Loucy (cell line): ENCODE results near the gene MRPL52.

Source experiments
- EZH2phosphoT487 ChIP-seq: fragments of 200-600 bp; IDR thresholded peaks from 2 replicates; pipeline ENCODE4 v1.6.1; 2018; ENCODE audit warnings: antibody characterized with exemption, mild to moderate bottlenecking, moderate library complexity, borderline replicate concordance
- TF ChIP-seq, protein P1 (sequence below): fragments of 200-600 bp; sonication (generic); conservative IDR thresholded peaks from 2 replicates; pipeline ENCODE4 v1.5.1; 2014; ENCODE audit warnings: mild to moderate bottlenecking, antibody characterized with exemption, low read length

DNA sequence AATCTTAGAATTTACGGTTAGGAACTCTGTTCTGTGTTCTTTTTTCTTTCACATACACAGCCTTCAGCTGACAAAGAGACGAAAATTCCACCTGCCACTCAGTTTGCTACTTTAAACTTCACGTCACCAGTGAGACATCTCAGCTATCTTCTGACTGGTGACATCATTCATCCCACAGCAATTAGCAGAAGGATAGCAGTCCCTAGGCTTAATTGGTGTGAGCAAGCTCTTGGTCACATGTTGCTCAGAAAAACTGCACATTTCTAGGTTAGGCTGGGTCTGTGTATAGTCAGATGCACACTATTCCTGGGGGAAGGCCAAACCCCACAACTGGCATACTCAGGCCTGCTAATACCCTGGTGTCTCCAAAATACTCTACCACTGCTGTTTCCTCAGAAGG, 38.4 kb upstream of the MRPL52 start:
- TF ChIP-seq, protein P1, sequence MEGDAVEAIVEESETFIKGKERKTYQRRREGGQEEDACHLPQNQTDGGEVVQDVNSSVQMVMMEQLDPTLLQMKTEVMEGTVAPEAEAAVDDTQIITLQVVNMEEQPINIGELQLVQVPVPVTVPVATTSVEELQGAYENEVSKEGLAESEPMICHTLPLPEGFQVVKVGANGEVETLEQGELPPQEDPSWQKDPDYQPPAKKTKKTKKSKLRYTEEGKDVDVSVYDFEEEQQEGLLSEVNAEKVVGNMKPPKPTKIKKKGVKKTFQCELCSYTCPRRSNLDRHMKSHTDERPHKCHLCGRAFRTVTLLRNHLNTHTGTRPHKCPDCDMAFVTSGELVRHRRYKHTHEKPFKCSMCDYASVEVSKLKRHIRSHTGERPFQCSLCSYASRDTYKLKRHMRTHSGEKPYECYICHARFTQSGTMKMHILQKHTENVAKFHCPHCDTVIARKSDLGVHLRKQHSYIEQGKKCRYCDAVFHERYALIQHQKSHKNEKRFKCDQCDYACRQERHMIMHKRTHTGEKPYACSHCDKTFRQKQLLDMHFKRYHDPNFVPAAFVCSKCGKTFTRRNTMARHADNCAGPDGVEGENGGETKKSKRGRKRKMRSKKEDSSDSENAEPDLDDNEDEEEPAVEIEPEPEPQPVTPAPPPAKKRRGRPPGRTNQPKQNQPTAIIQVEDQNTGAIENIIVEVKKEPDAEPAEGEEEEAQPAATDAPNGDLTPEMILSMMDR: no peak
- TF ChIP-seq EZH2phosphoT487: no peak
